Measurements from ENCODE around the gene DEF6. TPM values are rescaled to one million over a fixed set of nuclear protein-coding genes. Genes with fewer than 3 reads are reported as not detected.

Gene DEF6
- total and polyA plus RNA-seq, 2 of the 8 experiments (the other 6 are each of a cell fraction or from before 2014, with no cell fraction given) = 3.3 to 4.1 TPM

GRCh38 chr6:35368038-35368887, 70.6 kb downstream of the DEF6 start:
- no peak overlapping the region for H3K14ac ChIP-seq (ENCODE audit: insufficient read length)
- no peaks in the 10 kb centered on the region; the same call in none of the 2 replicates for H3K79me1 ChIP-seq (ENCODE audit: low read depth, low read length)
- H3K4me1 ChIP-seq (replicated peaks in 1 of 4; ENCODE audit: control insufficient read depth in 3 of 4, insufficient read depth in 4 of 4, low read length in 3 of 4) = peaks cover 0 to 3% (median 0%) of the 10 kb centered on the region in 4 experiments; a peak in 3 of 7 replicates
- WGBS, 2 experiments (ENCODE audit: extremely low coverage in 1 of 2, insufficient coverage in 1 of 2, insufficient read length in 1 of 2, insufficient replicate concordance in 2 of 2, low coverage in 1 of 2, low lambda C conversion rate in 2 of 2, missing lambda C conversion rate in 1 of 2) = 86% methylated on average over 2 of the region's 2 CpGs; no CpG with 5 or more reads in 1 of the 2 experiments
- H4K8ac ChIP-seq (ENCODE audit: extremely low read depth, insufficient read depth, low read length) = no peak overlapping the region
- no peaks in the 10 kb centered on the region for H3K36me3 ChIP-seq (ENCODE audit: control insufficient read depth in 2 of 4, insufficient read depth in 4 of 4, low read length in 3 of 4)
- H3K9me3 ChIP-seq (ENCODE audit: insufficient read depth in 2 of 2, low read depth in 1 of 2, low read length in 1 of 2) = no peaks in the 10 kb centered on the region
- H3K18ac ChIP-seq (ENCODE audit: extremely low read depth, low read length) = no peak overlapping the region
- H3K23ac ChIP-seq (ENCODE audit: insufficient read length) = no peak overlapping the region
- H2AK5ac ChIP-seq (ENCODE audit: low read depth, low read length) = no peak overlapping the region
- ChIA-PET POLR2A (ENCODE audit: partially characterized antibody) (interaction anchor here (0.6 kb wide), 1 partner anchor 103 kb away, joined by 3 read pairs; no protein-coding TSS in a partner anchor), CTCF (ENCODE audit: partially characterized antibody) (interaction anchor here (0.6 to 1.3 kb wide), 2 partner anchors 22 to 47 kb away, joined by 3 to 4 read pairs; no protein-coding TSS in a partner anchor)
- no peak for FAIRE-seq
- H2BK20ac ChIP-seq (ENCODE audit: low read length) = no peak overlapping the region
- no peak overlapping the region for H2BK120ac ChIP-seq (replicated peaks; ENCODE audit: low read depth, low read length)
- no peak overlapping the region for H3K4ac ChIP-seq (replicated peaks; ENCODE audit: insufficient read length, low read depth, low read length)
- DNase-seq (ENCODE audit: low read depth in 1 of 2, low spot score in 2 of 2) = no peak
- no peak overlapping the region for H4K5ac ChIP-seq (ENCODE audit: insufficient read length, low read depth, low read length)
- H4K91ac ChIP-seq (replicated peaks; ENCODE audit: insufficient read length, low read length) = no peak overlapping the region
- no peaks in the 10 kb centered on the region for H4K20me1 ChIP-seq (replicated peaks in 1 of 2; ENCODE audit: control insufficient read depth in 1 of 2, insufficient read depth in 2 of 2, low read length in 2 of 2)
- H3K56ac ChIP-seq (replicated peaks; ENCODE audit: insufficient read length, low read depth, low read length) = no peak overlapping the region
- H2BK12ac ChIP-seq (ENCODE audit: low read depth, low read length) = no peak overlapping the region
- no peaks in the 10 kb centered on the region for H3K23me2 ChIP-seq (ENCODE audit: low read depth, low read length)
- H3K27me3 ChIP-seq (replicated peaks in 1 of 4; ENCODE audit: control insufficient read depth in 3 of 4, extremely low read depth in 1 of 4, insufficient read depth in 3 of 4, low read length in 3 of 4) = no peaks in the 10 kb centered on the region
- no peak overlapping the region for H2BK5ac ChIP-seq (ENCODE audit: low read depth, low read length)
- H3K4me3 ChIP-seq (ENCODE audit: extremely low read depth in 1 of 4, insufficient read depth in 2 of 4, low read depth in 3 of 4, low read length in 4 of 4) = no peak overlapping the region
- no peak overlapping the region for H3K4me2 ChIP-seq (ENCODE audit: insufficient read depth in 1 of 2, low read depth in 2 of 2, low read length in 2 of 2)
- H3K79me2 ChIP-seq (ENCODE audit: control insufficient read depth in 1 of 2, insufficient read depth in 2 of 2, low read length in 2 of 2) = peaks cover 0 to 6% of the 10 kb centered on the region in 2 experiments; a peak in 1 of 4 replicates
- no peak overlapping the region for H2AFZ ChIP-seq (ENCODE audit: low read length)
- H3K9ac ChIP-seq (replicated peaks in 1 of 4; ENCODE audit: extremely low read depth in 1 of 4, low read depth in 3 of 4, low read length in 3 of 4) = no peak overlapping the region
- H3K27ac ChIP-seq (ENCODE audit: low read depth, low read length) = no peak overlapping the region
- no peak overlapping the region for H2BK15ac ChIP-seq (ENCODE audit: low read length)
- TF ChIP-seq MAFK (IDR thresholded peaks at IDR 0.05; ENCODE audit: low read depth, low read length) (no peak), YY1 (IDR thresholded peaks at IDR 0.05; ENCODE audit: low read depth, low read length) (no peak), POLR2AphosphoS5 (IDR thresholded peaks at IDR 0.05; ENCODE audit: low read depth, low read length) (no peak), KDM4A (IDR thresholded peaks at IDR 0.05; ENCODE audit: low read depth, low read length, severe bottlenecking) (no peak), RNF2 (IDR thresholded peaks at IDR 0.05; ENCODE audit: borderline replicate concordance, low read depth, low read length, missing control alignments, poor library complexity, severe bottlenecking) (no peak), SIN3A (conservative IDR thresholded peaks at IDR 0.05 in 1 of 2, IDR thresholded peaks at IDR 0.05 in 1 of 2; ENCODE audit: low read depth in 1 of 2, low read length in 2 of 2) (no peak), EZH2 (IDR thresholded peaks at IDR 0.05; ENCODE audit: low read depth, low read length, severe bottlenecking) (no peak), BRCA1 (IDR thresholded peaks at IDR 0.05; ENCODE audit: low read depth, low read length) (no peak), SIX5 (IDR thresholded peaks at IDR 0.05; ENCODE audit: low read depth, low read length) (no peak)
- TF ChIP-seq, protein P1, sequence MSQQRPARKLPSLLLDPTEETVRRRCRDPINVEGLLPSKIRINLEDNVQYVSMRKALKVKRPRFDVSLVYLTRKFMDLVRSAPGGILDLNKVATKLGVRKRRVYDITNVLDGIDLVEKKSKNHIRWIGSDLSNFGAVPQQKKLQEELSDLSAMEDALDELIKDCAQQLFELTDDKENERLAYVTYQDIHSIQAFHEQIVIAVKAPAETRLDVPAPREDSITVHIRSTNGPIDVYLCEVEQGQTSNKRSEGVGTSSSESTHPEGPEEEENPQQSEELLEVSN (IDR thresholded peaks at IDR 0.05) = no peak
